GM12878 (cell line): ENCODE results near the gene YBEY. TPM values are rescaled to one million over a fixed set of nuclear protein-coding genes. Genes with fewer than 3 reads are reported as not detected.

Source experiments
- ATF2 ChIP-seq: IDR thresholded peaks from 2 replicates; pipeline ENCODE4 v1.6.1; 2012; ENCODE audit warnings: low read length, inconsistent platforms
- CTCF ChIP-seq, 3 experiments: IDR thresholded peaks in 2 of 3; conservative IDR thresholded peaks in 1 of 3; 2 replicates each; pipeline ENCODE4 v1.5.1; 2011; ENCODE audit warnings: low read depth in 3 of 3, low read length in 3 of 3, mild to moderate bottlenecking in 3 of 3, control low read depth in 2 of 3, moderate library complexity in 2 of 3, inconsistent platforms in 1 of 3, mixed read lengths in 1 of 3; ENCODE audit not compliant: control insufficient read depth in 2 of 3, insufficient read depth in 1 of 3; ENCODE audit errors: extremely low read depth in 1 of 3
- ELK1 ChIP-seq: IDR thresholded peaks from 2 replicates; pipeline ENCODE4 v1.6.1; 2012; ENCODE audit warnings: low read depth, low read length, improper control_type of control experiment
- HSF1 ChIP-seq: fragments of 150-350 bp; IDR thresholded peaks from 2 replicates; pipeline ENCODE4 v1.6.1; 2014; ENCODE audit warnings: mild to moderate bottlenecking, low read depth, low read length
- IKZF2 ChIP-seq, 2 experiments: fragments of 450-650 bp; IDR thresholded peaks; 2 replicates each; pipeline ENCODE4 v1.6.1; 2017; ENCODE audit warnings: mild to moderate bottlenecking in 2 of 2, moderate library complexity in 2 of 2
- MLLT1 ChIP-seq: fragments of 450-650 bp; IDR thresholded peaks from 2 replicates; pipeline ENCODE4 v1.6.1; 2016; ENCODE audit warnings: mild to moderate bottlenecking
- MXI1 ChIP-seq: fragments of 150-350 bp; IDR thresholded peaks from 2 replicates; pipeline ENCODE4 v1.6.1; 2011; ENCODE audit warnings: low read depth, mild to moderate bottlenecking, inconsistent platforms, low read length, improper control_type of control experiment
- PAX8 ChIP-seq: fragments of 450-650 bp; IDR thresholded peaks from 2 replicates; pipeline ENCODE4 v1.6.1; 2017; ENCODE audit warnings: mild to moderate bottlenecking, moderate library complexity
- POLR2AphosphoS2 ChIP-seq: IDR thresholded peaks from 2 replicates; pipeline ENCODE4 v1.6.1; 2011; ENCODE audit warnings: low read depth, mild to moderate bottlenecking, low read length, improper control_type of control experiment, moderate library complexity
- SIX5 ChIP-seq: IDR thresholded peaks from 2 replicates; pipeline ENCODE4 v1.6.1; 2011; ENCODE audit warnings: mild to moderate bottlenecking, low read depth, low read length, moderate library complexity; ENCODE audit not compliant: severe bottlenecking
- SPI1 ChIP-seq: IDR thresholded peaks from 2 replicates; pipeline ENCODE4 v1.6.1; 2011; ENCODE audit warnings: low read depth, mild to moderate bottlenecking, low read length, moderate library complexity, borderline replicate concordance; ENCODE audit not compliant: insufficient read depth
- ZSCAN29 ChIP-seq: fragments of 450-650 bp; IDR thresholded peaks from 2 replicates; pipeline ENCODE4 v1.6.1; 2017; ENCODE audit warnings: mild to moderate bottlenecking, moderate library complexity
- polyA plus RNA-seq, 11 experiments: library from polyadenylated mRNA; depleted of rRNA in 4 of 11; unstranded in 6 of 11; stranded (reverse) in 5 of 11; fragments of >200 nt; fragmentation: Nextera tagmentation in 4 of 11; fragmentation: Illumina TruSeq in 1 of 11; extraction: Ambion mirVana in 4 of 11; extraction: Trizol in 1 of 11; gene quantifications; 1 replicate in 1 of 11; 2 replicates in 10 of 11; pipeline versions ENCODE4 v1.2.1 to v1.2.3, GENCODE V29; 2011 to 2016; ENCODE audit warnings: inconsistent platforms in 2 of 11, missing spikeins in 2 of 11, low read depth in 1 of 11
- total RNA-seq, 4 experiments: library from RNA; depleted of rRNA in 3 of 4; stranded (reverse); fragments of >200 nt in 3 of 4; fragmentation: Illumina TruSeq in 1 of 4; extraction: Trizol in 1 of 4; gene quantifications; 2 replicates each; pipeline versions ENCODE4 v1.2.1 to v1.2.3, GENCODE V29; 2013 to 2021
- TF ChIP-seq, protein P1 (sequence below): fragments of 450-650 bp; IDR thresholded peaks from 2 replicates; pipeline ENCODE4 v1.6.1; 2018; ENCODE audit warnings: borderline replicate concordance, mild to moderate bottlenecking; ENCODE audit not compliant: partially characterized antibody
- TF ChIP-seq, protein P2 (sequence below): fragments of 450-650 bp; IDR thresholded peaks from 2 replicates; pipeline ENCODE4 v1.6.1; 2017; ENCODE audit warnings: mild to moderate bottlenecking, low read depth, inconsistent platforms; ENCODE audit not compliant: poor library complexity, severe bottlenecking

YBEY gene
- total and polyA plus RNA-seq, 10 of the 15 experiments (the other 5 are each of a cell fraction or from before 2014, with no cell fraction given): 6.5 to 31.4 (median 18.5) TPM

DNA sequence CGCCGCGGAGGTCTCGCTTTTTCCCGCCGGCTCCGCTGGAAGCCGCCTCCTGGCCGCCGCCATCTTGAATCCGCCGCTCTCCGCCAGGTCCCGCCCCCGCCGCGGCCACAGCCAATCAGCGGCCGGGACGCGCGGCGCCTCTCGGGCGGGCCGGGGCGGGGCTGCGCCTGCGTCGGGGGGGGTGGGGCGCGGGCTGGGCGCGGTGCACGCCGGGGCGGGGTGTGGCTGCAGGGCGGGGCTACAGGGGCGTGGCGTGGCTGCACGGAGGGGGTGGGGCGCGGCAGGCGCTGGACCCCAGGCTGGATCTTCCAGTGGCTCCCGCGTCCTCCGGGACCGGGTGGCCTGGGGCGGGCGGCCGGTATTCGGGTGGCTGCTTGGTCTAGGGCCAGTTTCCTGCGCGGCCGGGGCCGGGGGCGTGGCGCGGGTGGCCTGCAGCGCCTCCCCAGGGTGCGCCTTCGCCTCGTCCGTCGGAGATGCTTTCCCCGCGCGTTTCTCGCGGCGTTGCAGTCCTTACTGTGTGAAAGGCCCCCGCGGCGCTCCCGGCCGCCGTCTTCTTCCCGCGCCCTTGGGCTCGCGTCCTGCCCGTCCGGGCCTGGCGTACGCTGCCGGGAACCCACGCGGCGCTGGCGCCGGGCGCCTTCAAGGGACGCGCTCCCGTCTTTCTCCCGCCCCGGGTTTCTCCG is 38.4 kb downstream of the YBEY start (continued):
- TF ChIP-seq, protein P1, sequence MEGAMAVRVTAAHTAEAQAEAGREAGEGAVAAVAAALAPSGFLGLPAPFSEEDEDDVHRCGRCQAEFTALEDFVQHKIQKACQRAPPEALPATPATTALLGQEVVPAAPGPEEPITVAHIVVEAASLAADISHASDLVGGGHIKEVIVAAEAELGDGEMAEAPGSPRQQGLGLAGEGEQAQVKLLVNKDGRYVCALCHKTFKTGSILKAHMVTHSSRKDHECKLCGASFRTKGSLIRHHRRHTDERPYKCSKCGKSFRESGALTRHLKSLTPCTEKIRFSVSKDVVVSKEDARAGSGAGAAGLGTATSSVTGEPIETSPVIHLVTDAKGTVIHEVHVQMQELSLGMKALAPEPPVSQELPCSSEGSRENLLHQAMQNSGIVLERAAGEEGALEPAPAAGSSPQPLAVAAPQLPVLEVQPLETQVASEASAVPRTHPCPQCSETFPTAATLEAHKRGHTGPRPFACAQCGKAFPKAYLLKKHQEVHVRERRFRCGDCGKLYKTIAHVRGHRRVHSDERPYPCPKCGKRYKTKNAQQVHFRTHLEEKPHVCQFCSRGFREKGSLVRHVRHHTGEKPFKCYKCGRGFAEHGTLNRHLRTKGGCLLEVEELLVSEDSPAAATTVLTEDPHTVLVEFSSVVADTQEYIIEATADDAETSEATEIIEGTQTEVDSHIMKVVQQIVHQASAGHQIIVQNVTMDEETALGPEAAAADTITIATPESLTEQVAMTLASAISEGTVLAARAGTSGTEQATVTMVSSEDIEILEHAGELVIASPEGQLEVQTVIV: no peak
- TF ChIP-seq HSF1 (no peak), PAX8 (no peak), ATF2 (no peak), MXI1 (0 out of 2 replicates have a peak, but pooled peaks have one; percentile 18), POLR2AphosphoS2 (no peak), MLLT1 (no peak), CTCF (IDR thresholded peaks at IDR 0.05 in 2 of 3, conservative IDR thresholded peaks at IDR 0.05 in 1 of 3; ENCODE audit: control insufficient read depth in 2 of 3, extremely low read depth in 1 of 3, insufficient read depth in 1 of 3, low read depth in 3 of 3, low read length in 3 of 3) (peak in 1 of 3 experiments; percentile 19; a peak in 1 of 6 replicates), SIX5 (no peak), IKZF2 (IDR thresholded peaks at IDR 0.05) (no peak), SPI1 (no peak), ELK1 (no peak), ZSCAN29 (no peak)
- TF ChIP-seq, protein P2, sequence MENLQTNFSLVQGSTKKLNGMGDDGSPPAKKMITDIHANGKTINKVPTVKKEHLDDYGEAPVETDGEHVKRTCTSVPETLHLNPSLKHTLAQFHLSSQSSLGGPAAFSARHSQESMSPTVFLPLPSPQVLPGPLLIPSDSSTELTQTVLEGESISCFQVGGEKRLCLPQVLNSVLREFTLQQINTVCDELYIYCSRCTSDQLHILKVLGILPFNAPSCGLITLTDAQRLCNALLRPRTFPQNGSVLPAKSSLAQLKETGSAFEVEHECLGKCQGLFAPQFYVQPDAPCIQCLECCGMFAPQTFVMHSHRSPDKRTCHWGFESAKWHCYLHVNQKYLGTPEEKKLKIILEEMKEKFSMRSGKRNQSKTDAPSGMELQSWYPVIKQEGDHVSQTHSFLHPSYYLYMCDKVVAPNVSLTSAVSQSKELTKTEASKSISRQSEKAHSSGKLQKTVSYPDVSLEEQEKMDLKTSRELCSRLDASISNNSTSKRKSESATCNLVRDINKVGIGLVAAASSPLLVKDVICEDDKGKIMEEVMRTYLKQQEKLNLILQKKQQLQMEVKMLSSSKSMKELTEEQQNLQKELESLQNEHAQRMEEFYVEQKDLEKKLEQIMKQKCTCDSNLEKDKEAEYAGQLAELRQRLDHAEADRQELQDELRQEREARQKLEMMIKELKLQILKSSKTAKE: no peak
